B cell (primary cell): ENCODE measurements around the gene PHLDB1.

Source experiments
- CTCF ChIP-seq: fragments of 200-600 bp; IDR thresholded peaks from one replicate; pipeline ENCODE4 v1.8.0; 2022; ENCODE audit warnings: antibody characterized with exemption, mild to moderate bottlenecking
- EZH2 ChIP-seq: IDR thresholded peaks from 2 replicates; pipeline ENCODE4 v1.6.1; 2012; ENCODE audit warnings: borderline replicate concordance, low read depth, mild to moderate bottlenecking, moderate library complexity, low read length; ENCODE audit not compliant: insufficient read depth, poor library complexity, severe bottlenecking

DNA sequence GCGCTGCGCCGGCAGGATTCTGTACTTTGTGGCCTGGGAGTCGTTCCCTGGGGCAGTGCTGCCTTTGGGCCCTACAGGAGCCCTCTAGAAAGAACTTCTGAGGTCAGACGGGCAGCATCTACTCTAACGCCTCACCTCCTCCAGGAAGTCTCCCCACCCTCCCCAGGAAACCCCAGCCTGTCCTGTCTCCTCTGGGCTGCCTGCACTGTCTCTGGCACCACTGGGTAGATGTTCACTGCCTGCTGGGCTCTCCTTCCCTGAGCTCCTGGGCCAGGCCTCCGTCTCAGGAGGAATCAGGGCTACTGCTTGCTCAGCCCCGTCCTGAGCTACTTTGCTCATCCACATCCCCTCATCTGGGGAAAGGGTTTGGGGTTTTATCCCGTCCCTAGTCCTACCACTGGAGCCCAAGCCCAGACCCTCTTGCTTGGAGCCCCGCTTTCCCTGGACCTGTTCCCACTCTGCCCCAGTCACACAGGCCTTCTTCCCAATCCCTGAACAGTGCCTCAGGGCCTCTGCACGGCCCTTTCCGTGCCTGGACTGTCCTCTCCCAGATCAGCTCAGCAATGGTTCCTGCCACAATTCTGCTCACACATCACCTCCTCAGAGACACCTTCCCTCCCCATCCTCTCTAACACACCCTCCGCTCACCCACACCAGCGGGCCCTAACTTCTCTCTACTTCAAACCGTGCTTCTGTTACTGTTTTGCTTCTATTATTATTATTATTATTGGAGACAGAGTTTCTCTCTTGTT lies 83.3 kb downstream of the PHLDB1 start:
- TF ChIP-seq CTCF (no peak), EZH2 (no peak)
